Effector CD4-positive, alpha-beta T cell (primary cell): Measurements from ENCODE around the gene CRKL.

Source experiments
- DNase-seq: peaks from one replicate; pipeline ENCODE4 v3.0.0-alpha.2; 2020

The CRKL gene

DNA sequence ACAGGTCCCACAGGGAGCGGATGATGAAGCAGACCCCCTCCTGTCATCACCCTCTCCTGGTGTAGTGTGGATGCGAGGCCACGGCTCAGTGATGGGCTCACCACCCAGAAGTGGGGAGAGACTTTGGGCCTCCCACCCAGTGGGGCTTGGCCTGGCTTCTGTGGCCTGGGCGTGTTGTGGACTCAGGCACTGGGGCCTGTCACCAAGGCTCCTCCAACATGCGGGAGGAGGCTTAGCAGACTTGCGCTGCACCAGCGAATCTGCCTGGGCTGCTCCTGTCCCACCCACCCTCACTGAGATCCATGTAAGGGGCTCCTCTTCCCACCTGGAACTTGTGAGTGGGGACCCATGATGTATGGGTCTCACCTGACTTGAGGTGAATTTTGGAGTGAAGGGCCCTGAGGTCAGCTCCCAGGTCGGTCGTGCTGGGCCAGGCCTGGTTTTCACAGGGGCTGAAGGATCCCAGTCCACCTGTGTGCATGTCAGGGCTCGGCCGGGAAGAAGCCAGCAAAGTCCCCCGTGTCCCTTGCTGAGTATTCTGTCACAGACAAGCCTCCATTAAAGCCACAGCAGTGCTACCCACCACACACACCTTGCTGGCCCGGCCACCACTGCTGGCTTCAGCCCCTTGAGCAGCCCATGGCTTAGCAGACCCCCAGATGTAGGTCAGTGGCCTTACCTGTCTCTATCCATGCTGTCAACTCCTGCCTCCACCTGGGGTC, 80.5 kb downstream of the CRKL start:
- DNase-seq, result no peak

DNA sequence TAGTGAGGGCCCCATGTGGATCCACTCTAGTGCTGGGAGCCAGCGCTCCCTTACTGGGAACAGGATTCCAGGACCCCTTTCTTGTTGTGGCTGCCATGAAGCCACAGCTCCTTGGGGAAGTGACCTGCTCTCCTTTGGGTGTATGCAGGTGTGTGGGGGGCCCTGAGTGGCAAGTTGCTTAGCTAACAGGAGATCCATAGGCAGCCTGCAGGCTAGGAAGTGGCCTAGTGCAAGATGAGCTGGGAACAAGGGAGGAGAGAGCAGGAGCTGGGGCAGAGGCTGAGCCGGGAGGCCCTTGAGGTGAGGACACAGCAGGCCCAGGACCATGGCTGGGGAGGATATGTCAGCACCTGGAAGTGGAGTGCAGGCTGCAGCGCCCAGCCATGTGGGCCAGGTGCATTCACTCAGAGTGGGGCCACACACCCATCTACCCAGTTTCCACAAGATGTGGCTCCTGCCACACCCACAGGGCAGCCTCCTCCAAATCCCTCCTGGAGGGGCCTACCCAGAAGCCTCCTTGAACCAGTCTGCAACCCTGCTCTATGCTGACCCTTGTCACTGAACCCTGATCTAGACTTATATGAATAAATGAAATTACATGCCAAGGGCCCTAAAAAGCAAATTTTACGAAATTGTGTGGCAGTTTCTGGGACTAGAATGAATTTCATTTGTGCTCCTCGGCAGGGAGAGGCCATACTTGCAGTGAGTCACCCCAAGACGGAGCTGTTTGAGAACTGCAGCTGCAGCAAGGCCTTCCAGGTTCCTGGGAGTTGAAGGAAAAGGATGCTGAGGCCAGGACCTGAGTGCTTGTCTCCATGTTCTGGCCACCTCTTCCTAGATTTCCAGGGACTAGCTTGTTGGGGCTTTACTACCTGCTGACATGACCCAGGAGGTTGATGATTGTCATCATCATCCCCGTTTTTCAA, 81.5 kb downstream of the CRKL start:
- DNase-seq, result no peak

DNA sequence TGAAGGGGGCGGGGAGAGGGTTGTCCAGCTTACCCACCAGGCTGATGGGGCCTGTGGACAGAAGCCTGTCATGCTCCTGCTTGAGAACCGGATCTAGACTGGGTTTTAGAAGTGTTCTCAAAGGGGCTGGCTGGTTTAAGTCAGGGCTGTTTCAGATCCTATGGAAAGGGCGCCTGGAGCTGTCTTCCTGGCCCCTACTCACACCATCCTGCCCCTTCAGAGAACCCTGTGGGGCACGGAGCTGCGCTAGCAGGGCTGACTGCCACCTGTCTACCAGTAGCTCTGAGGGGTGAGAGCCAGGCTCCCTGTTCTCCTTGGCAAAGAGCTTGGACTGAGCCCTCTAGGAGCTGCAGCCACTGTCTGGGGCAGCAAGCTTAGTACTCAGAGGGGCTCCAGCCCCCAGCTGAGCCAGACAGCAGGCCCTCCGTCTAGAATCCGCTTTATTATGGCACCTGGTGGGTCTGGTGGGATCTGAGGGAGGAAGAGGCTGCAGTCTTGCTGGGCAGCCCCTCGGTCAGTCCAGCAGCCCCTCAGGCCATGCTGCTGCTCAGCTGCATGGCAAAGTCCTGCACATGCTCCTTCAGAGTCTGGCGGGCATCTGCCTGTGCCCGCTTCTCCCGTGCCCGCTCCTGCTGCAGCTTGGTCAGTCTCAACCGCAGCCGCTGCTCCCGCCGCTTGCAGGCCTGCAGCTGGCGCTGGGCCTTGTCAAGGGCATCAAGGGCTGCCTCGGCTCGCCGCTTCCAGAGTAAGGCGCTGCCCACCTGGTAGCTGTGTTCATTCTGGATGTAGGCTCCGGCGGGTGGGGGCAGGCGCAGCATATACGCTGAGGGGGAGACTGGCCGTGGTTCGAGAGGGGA, 82.4 kb downstream of the CRKL start:
- DNase-seq, result no peak

DNA sequence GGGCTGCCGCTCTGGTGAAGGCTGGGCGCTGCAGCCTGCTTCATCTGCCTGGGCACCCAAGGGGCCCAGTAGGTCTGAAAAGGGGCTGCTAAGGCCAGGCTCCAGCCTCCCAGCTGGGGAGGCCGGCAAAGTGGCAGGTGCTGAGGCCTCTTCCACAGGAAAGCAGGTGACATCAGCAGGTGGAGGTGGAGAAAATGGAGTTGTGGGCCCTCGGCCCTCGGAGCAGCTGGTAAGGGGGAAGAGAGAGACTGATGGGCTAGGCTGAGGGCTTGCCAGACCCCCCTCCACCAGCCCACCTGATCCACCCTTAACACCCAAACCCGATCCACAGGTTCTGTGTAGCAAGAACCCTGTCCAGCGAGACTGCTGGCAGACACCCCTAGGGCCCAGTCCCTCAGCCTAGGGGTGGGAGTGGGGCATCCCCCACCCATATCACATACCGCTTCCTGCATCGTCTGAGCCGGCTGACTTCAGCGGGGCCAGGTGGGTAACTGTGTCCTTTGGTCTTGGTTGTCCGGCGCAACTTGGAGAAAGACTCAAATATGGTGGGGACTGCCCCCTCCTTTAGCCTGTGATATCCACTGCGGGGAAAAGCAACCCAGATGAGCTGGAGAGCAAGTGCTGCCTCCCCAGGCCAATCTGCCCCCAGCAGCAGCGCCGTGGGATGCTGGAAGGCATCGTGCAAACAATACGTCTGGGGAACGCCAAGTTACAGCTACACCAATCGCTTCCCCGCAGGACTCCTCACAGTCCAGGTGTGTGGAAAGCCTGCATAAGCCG, 83.2 kb downstream of the CRKL start:
- no peak for DNase-seq

DNA sequence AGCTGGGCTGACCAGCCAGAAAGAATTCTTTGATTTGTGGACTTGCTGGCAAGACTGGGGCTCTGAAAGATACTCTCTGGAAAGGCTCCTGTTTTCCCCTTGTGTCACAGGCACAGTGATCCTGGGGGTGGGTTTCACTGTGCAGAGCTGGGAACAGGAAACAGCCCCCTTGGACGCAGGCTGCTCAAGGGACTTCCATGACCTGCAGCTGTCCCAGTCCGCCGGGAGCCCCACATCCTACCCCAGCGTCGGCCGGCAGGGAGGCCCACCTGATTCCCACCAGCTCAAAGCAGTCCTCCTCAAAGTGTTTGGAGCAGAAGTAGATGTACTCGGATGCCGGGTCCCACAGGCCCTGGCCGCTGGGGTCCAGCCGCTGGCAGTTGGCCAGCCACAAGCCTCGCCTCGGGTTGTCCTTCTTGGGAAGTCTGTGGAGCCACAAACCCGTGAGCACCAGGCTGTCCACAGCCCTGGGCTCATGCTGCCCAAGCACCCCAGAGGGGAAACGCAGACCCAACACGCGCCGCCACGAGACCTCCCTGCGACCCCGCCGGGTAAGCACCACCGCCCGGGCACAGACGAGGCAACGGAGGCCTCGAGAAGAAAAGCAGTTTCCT, 83.9 kb downstream of the CRKL start:
- DNase-seq, result no peak

DNA sequence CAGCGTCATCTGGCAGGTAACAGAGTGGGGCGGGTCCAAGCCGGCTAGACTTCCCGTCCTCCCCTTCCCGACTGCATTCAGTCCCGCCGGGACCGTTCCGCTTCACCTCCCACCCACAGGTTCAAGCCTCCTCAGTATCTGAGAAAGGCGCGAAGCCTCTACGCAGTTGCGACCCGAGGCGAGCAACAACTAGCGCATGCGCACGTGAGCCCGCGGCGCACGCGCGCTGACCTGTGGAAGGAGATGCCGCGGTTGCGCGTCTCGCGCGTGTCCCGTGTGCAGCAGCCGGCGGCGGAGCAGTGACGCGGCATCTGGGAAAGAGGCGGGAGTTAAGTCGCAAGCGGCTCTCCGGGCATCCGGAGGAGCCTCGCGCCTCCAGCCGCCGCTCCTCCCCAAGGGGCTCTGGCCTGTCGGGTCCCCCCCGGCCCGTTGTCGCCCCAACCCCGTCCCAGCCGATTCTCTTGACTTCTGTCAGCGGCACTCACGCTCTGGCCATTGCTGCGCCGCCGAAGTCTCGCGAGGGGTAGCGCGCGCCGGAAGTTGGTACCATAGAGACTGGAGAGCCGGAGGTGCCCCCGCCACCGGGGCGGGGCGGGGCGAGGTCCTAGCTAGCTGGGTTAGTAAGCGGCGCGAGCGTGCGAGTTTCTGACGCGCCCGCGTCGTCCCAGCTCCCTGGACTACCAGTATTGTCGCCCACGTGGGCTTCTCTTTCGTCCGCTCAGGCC, 84.6 kb downstream of the CRKL start, which contains the start of gene THAP7:
TSS of gene THAP7 (minus strand) at position 518 of the 725 bp plus-strand sequence. CDS start at position 311, 207 bp downstream.
- peak; percentile 97 for DNase-seq
